NK-92 (cell line): ENCODE measurements around the gene IRGM.

Source experiments
- DNase-seq: peaks from one replicate; lab custom pipeline; 2025; ENCODE audit not compliant: unreplicated experiment; lab: John Stamatoyannopoulos, UW

Gene IRGM

GRCh38 chr5:150895431-150896428 lies 49.4 kb downstream of the IRGM start:
- DNase-seq = no peak
